ENCODE measurements around the gene PDCD2L. TPM values are rescaled to one million over a fixed set of nuclear protein-coding genes. Genes with fewer than 3 reads are reported as not detected.
"Not testable (repeated sequence)": the region's sequence is repeated elsewhere in the genome, so short reads cannot be mapped to it uniquely, and the experiment has no call there.

PDCD2L gene
- polyA plus RNA-seq, 4 donors: 3.1 to 12.0 (median 6.8) TPM

GRCh38 chr19:34393629-34394028 is 10.6 kb upstream of the PDCD2L start:
- WGBS, 3 donors: 87 to 93% (median 91%) methylated on average over 14 of the region's 14 CpGs
- no peak for DNase-seq
- H3K36me3 ChIP-seq (ENCODE audit: control insufficient read depth in 3 of 3, insufficient read depth in 2 of 3, low read depth in 1 of 3, low read length in 3 of 3): peaks cover 5 to 93% (median 37%) of the 10 kb centered on the region in 3 donors
- no peak overlapping the region for H3K4me3 ChIP-seq (ENCODE audit: low read depth in 1 of 3, low read length in 3 of 3)
- FAIRE-seq: no peak
- H3K27me3 ChIP-seq (ENCODE audit: control insufficient read depth in 3 of 3, insufficient read depth in 3 of 3, low read length in 3 of 3): no peaks in the 10 kb centered on the region
- H3K4me1 ChIP-seq (ENCODE audit: control insufficient read depth in 3 of 3, insufficient read depth in 2 of 3, low read depth in 1 of 3, low read length in 2 of 3): no peaks in the 10 kb centered on the region
- H3K9me3 ChIP-seq (ENCODE audit: control insufficient read depth in 2 of 2, insufficient read depth in 1 of 2, low read depth in 1 of 2, low read length in 1 of 2): peaks cover 0 to 24% of the 10 kb centered on the region in 2 donors
- no peak overlapping the region for H3K27ac ChIP-seq (ENCODE audit: low read depth in 1 of 3, low read length in 2 of 3)

GRCh38 chr19:34397853-34398252 is 6.3 kb upstream of the PDCD2L start:
- no peaks in the 10 kb centered on the region for H3K9me3 ChIP-seq (ENCODE audit: control insufficient read depth in 2 of 2, insufficient read depth in 1 of 2, low read depth in 1 of 2, low read length in 1 of 2)
- 95 to 100% (median 100%) methylated on average over 1 of the region's 1 CpG for whole genome bisulfite sequencing, 3 donors
- no peak for DNase-seq
- H3K4me1 ChIP-seq (ENCODE audit: control insufficient read depth in 3 of 3, insufficient read depth in 2 of 3, low read depth in 1 of 3, low read length in 2 of 3): no peaks in the 10 kb centered on the region
- H3K36me3 ChIP-seq (ENCODE audit: control insufficient read depth in 3 of 3, insufficient read depth in 2 of 3, low read depth in 1 of 3, low read length in 3 of 3): peaks cover 12 to 82% (median 23%) of the 10 kb centered on the region in 3 donors
- H3K4me3 ChIP-seq (ENCODE audit: low read depth in 1 of 3, low read length in 3 of 3): no peak overlapping the region
- no peak overlapping the region for H3K27ac ChIP-seq (ENCODE audit: low read depth in 1 of 3, low read length in 2 of 3)
- FAIRE-seq: no peak
- H3K27me3 ChIP-seq (ENCODE audit: control insufficient read depth in 3 of 3, insufficient read depth in 3 of 3, low read length in 3 of 3): no peaks in the 10 kb centered on the region

DNA sequence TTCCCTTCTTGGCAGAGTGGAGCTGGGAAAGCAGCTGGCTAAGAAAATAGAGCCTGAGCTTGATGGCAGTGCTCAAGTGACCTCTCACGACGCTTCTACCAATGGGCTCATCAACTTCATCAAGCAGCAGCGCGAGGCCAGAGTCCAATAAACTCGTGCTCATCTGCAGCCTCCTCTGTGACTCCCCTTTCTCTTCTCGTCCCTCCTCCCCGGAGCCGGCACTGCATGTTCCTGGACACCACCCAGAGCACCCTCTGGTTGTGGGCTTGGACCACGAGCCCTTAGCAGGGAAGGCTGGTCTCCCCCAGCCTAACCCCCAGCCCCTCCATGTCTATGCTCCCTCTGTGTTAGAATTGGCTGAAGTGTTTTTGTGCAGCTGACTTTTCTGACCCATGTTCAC is 4.3 kb upstream of the PDCD2L start:
- peaks cover 12 to 61% (median 23%) of the 10 kb centered on the region in 3 donors for H3K36me3 ChIP-seq (ENCODE audit: control insufficient read depth in 3 of 3, insufficient read depth in 2 of 3, low read depth in 1 of 3, low read length in 3 of 3)
- 85 to 91% (median 90%) methylated on average over 9 of the region's 9 CpGs for WGBS, 3 donors
- peaks cover 0 to 3% (median 0%) of the 10 kb centered on the region in 3 donors for H3K4me1 ChIP-seq (ENCODE audit: control insufficient read depth in 3 of 3, insufficient read depth in 2 of 3, low read depth in 1 of 3, low read length in 2 of 3)
- no peak overlapping the region for H3K27ac ChIP-seq (ENCODE audit: low read depth in 1 of 3, low read length in 2 of 3)
- no peak overlapping the region for H3K4me3 ChIP-seq (ENCODE audit: low read depth in 1 of 3, low read length in 3 of 3)
- FAIRE-seq (no peak), DNase-seq (no peak)
- no peaks in the 10 kb centered on the region for H3K9me3 ChIP-seq (ENCODE audit: control insufficient read depth in 2 of 2, insufficient read depth in 1 of 2, low read depth in 1 of 2, low read length in 1 of 2)
- H3K27me3 ChIP-seq (ENCODE audit: control insufficient read depth in 3 of 3, insufficient read depth in 3 of 3, low read length in 3 of 3): no peaks in the 10 kb centered on the region

DNA sequence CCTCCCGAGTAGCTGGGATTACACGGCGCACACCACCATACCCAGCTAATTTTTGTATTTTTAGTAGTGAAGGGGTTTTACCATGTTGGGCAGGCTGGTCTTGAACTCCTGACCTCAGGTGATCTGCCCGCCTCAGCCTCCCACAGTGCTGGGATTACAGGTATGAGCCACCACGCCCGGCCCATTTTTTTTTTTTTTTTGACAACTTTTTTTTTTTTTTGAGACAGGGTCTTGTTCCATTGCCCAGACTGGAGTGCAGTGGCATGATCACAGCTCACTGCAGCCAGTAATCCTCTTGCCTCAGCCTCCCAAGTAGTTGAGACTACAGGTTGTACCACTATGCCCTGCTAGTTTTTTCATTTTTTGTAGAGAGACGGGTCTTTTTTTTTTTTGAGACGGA is 3.4 kb upstream of the PDCD2L start:
- not testable (repeated sequence) for H3K4me3 ChIP-seq (ENCODE audit: low read depth in 1 of 3, low read length in 3 of 3); DNase-seq; H3K4me1 ChIP-seq (ENCODE audit: control insufficient read depth in 3 of 3, insufficient read depth in 2 of 3, low read depth in 1 of 3, low read length in 2 of 3); H3K9me3 ChIP-seq (ENCODE audit: control insufficient read depth in 2 of 2, insufficient read depth in 1 of 2, low read depth in 1 of 2, low read length in 1 of 2); FAIRE-seq; H3K27me3 ChIP-seq (ENCODE audit: control insufficient read depth in 3 of 3, insufficient read depth in 3 of 3, low read length in 3 of 3); H3K27ac ChIP-seq (ENCODE audit: low read depth in 1 of 3, low read length in 2 of 3)
- H3K36me3 ChIP-seq (ENCODE audit: control insufficient read depth in 3 of 3, insufficient read depth in 2 of 3, low read depth in 1 of 3, low read length in 3 of 3): peaks cover 12 to 54% (median 20%) of the 10 kb centered on the region in 3 donors
- WGBS, 3 donors: 94 to 97% (median 96%) methylated on average over 8 of the region's 8 CpGs

DNA sequence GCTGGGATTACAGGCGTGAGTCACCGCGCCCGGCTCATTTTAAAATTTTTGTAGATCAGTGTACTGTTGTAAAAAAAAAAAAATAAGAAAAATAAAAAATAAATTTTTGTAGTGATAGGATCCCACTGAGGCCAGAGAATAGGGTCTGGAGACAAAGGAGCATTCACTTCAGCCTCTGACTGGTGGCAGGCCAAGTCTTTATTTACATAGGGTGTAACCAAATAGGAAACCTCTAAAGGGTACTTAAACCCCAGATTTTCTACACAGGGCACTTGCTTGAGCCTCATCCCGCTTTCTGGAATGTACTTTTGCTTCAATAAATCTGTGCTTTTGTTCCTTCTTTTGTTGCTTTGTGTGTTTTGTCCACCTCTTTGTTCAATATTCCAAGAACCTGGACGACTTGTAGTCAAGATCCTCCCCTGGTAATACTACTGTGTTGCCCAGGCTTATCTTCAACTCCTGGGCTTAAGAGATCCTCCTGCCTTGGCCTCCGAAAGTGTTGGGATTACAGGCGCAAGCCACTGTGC is 2.1 kb upstream of the PDCD2L start:
- Histone ChIP-seq H3K4me1 (ENCODE audit: control insufficient read depth in 3 of 3, insufficient read depth in 2 of 3, low read depth in 1 of 3, low read length in 2 of 3) (peaks cover 0 to 3% (median 0%) of the 10 kb centered on the region in 3 donors), H3K27me3 (ENCODE audit: control insufficient read depth in 3 of 3, insufficient read depth in 3 of 3, low read length in 3 of 3) (no peaks in the 10 kb centered on the region), H3K36me3 (ENCODE audit: control insufficient read depth in 3 of 3, insufficient read depth in 2 of 3, low read depth in 1 of 3, low read length in 3 of 3) (peaks cover 12 to 42% (median 17%) of the 10 kb centered on the region in 3 donors), H3K9me3 (ENCODE audit: control insufficient read depth in 2 of 2, insufficient read depth in 1 of 2, low read depth in 1 of 2, low read length in 1 of 2) (no peaks in the 10 kb centered on the region), H3K4me3 (ENCODE audit: low read depth in 1 of 3, low read length in 3 of 3) (no peak overlapping the region), H3K27ac (ENCODE audit: low read depth in 1 of 3, low read length in 2 of 3) (no peak overlapping the region)
- WGBS, 3 donors: 57 to 81% (median 66%) methylated on average over 8 of the region's 8 CpGs
- DNase-seq (peak in 1 of 2 donors; percentile 13), FAIRE-seq (no peak)

DNA sequence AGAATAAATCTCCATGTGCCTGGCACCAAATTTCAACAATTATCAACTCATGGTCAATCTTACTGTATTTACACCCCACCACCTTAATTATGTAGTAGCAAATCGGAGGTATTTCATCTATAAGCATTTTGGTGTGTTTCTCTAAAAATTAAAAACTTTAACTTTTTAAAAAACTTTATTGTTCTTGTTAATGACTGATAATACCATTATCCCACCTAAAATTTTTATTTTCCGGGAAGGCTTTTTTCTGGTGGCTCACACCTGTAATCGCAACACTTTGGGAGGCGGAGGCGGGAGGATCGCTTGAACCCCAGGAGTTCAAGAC is 453 bp upstream of the PDCD2L start:
- H3K9me3 ChIP-seq (ENCODE audit: control insufficient read depth in 2 of 2, insufficient read depth in 1 of 2, low read depth in 1 of 2, low read length in 1 of 2): no peaks in the 10 kb centered on the region
- peaks cover 0 to 3% (median 0%) of the 10 kb centered on the region in 3 donors for H3K4me1 ChIP-seq (ENCODE audit: control insufficient read depth in 3 of 3, insufficient read depth in 2 of 3, low read depth in 1 of 3, low read length in 2 of 3)
- DNase-seq: no peak
- H3K36me3 ChIP-seq (ENCODE audit: control insufficient read depth in 3 of 3, insufficient read depth in 2 of 3, low read depth in 1 of 3, low read length in 3 of 3): peaks cover 9 to 32% (median 11%) of the 10 kb centered on the region in 3 donors
- H3K4me3 ChIP-seq (ENCODE audit: low read depth in 1 of 3, low read length in 3 of 3): peak overlapping the region in 2 of 3 donors; percentile 82 to 99
- WGBS, 3 donors: 9 to 34% (median 16%) methylated on average over 6 of the region's 6 CpGs
- H3K27ac ChIP-seq (ENCODE audit: low read depth in 1 of 3, low read length in 2 of 3): no peak overlapping the region
- FAIRE-seq: no peak
- H3K27me3 ChIP-seq (ENCODE audit: control insufficient read depth in 3 of 3, insufficient read depth in 3 of 3, low read length in 3 of 3): no peaks in the 10 kb centered on the region

DNA sequence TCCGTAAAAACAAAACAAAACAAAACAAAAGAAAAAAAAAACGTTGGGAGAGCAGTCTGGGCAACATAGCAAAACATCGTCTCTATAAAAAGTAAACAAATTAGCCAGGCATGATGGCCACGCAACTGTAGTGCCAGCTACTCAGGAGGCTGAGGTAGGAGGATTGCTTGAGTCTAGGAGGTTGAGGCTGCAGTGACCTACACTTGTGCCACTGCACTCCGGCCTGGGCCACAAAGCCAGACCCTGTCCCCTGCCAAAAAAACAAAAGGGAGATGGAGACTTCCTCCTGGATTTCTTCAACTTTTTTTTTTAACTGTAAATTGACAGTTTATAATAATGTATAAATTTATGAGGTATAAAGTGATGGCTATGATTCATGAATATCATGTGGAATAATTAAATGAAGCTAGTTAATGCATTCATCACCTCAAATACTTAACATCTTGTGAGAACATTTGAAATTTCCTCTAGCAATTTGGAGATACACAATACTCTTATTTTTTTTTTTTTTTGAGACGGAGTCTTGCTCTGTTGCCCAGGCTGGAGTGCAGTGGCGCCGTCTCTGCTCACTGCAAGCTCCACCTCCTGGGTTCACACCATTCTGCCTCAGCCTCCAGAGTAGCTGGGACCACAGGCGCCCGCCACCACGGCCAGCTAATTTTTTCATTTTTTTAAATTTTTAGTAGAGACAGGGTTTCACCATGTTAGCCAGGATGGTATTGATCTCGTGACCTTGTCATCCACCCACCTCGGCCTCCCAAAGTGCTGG is 1.9 kb downstream of the PDCD2L start:
- H3K27ac ChIP-seq (ENCODE audit: low read depth in 1 of 3, low read length in 2 of 3): no peak overlapping the region
- H3K4me1 ChIP-seq (ENCODE audit: control insufficient read depth in 3 of 3, insufficient read depth in 2 of 3, low read depth in 1 of 3, low read length in 2 of 3): peaks cover 0 to 3% (median 0%) of the 10 kb centered on the region in 3 donors
- H3K9me3 ChIP-seq (ENCODE audit: control insufficient read depth in 2 of 2, insufficient read depth in 1 of 2, low read depth in 1 of 2, low read length in 1 of 2): no peaks in the 10 kb centered on the region
- H3K4me3 ChIP-seq (ENCODE audit: low read depth in 1 of 3, low read length in 3 of 3): no peak overlapping the region
- DNase-seq (no peak), FAIRE-seq (no peak)
- H3K36me3 ChIP-seq (ENCODE audit: control insufficient read depth in 3 of 3, insufficient read depth in 2 of 3, low read depth in 1 of 3, low read length in 3 of 3): peaks cover 0 to 19% (median 2%) of the 10 kb centered on the region in 3 donors
- WGBS, 3 donors: 86 to 90% (median 86%) methylated on average over 13 of the region's 13 CpGs
- H3K27me3 ChIP-seq (ENCODE audit: control insufficient read depth in 3 of 3, insufficient read depth in 3 of 3, low read length in 3 of 3): no peaks in the 10 kb centered on the region

DNA sequence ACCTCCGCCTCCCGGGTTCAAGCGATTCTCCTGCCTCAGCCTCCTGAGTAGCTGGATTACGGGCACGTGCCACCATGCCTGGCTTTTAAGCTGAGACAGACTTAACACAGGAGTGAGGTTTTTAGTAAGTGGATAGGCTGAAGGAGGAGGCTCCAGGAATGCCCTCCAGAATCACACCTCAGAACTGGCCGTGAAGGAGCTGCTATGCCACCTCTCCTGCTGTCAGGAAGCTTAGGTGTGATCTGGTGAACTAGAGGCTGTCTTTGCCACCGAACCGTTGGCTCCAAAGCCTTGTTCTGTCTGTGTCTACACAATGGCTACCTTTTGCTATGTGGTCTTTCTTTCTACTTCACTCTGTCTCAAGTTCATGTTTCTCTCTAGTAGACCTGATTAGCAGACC is 4.2 kb downstream of the PDCD2L start:
- Histone ChIP-seq H3K27me3 (ENCODE audit: control insufficient read depth in 3 of 3, insufficient read depth in 3 of 3, low read length in 3 of 3) (no peaks in the 10 kb centered on the region), H3K4me3 (ENCODE audit: low read depth in 1 of 3, low read length in 3 of 3) (no peak overlapping the region), H3K9me3 (ENCODE audit: control insufficient read depth in 2 of 2, insufficient read depth in 1 of 2, low read depth in 1 of 2, low read length in 1 of 2) (no peaks in the 10 kb centered on the region), H3K27ac (ENCODE audit: low read depth in 1 of 3, low read length in 2 of 3) (no peak overlapping the region), H3K4me1 (ENCODE audit: control insufficient read depth in 3 of 3, insufficient read depth in 2 of 3, low read depth in 1 of 3, low read length in 2 of 3) (peaks cover 0 to 3% (median 0%) of the 10 kb centered on the region in 3 donors), H3K36me3 (ENCODE audit: control insufficient read depth in 3 of 3, insufficient read depth in 2 of 3, low read depth in 1 of 3, low read length in 3 of 3) (peaks cover 2 to 25% (median 2%) of the 10 kb centered on the region in 3 donors)
- 82 to 90% (median 83%) methylated on average over 8 of the region's 8 CpGs for WGBS, 3 donors
- FAIRE-seq: no peak
- no peak for DNase-seq

All from small intestine (tissue), 7 donors.